ENCODE measurements around the gene PLIN5.

Gene PLIN5

GRCh38 chr19:4556597-4557127 is 21.6 kb upstream of the PLIN5 start:
- TF ChIP-seq CTCF (IDR thresholded peaks at IDR 0.05; ENCODE audit: control insufficient read depth, extremely low read depth, insufficient read depth): no peak
- no peak for DNase-seq (ENCODE audit: low read depth)

DNA sequence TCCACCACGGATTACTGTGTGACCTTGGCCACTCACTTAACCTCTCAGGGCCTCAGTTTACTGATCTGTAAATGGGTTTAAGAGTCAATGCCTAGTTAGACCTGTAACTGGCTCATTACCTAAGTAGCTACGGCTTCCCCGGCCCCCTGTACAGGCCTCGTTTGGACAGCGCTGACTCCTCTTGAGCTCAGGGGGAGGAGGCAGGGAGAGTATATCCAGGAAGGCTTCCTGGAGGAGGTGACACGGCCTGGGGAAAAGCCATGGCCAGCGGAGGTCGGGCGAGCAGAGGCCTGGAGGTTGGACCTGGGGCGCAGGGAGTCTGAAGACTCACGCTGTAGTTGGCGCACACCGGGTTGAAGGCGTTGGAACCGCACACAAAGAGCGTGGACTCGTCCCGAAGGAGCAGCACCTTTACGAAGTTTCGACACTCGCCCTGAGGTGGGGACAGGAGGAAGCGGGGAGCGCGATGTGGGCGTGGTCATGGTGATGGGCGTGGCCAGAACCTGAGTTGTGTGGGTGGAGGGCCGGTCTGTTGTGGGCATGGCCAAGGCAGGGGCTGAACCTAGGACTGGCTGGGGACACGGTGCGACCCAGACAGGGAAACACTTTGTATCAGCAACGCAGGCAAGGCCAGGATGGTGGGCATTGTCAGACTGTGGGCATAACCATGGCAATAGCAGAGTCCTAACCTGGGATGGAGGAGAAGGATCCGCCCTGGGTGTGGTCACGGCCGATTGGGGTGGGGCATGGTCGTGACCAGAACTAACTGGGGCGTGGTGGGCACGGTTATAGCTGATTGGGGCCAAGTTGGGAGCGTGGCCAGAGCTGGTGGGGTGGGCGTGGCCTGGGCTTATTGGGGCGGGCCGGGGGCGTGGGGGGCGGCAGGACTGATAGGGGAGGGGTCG is 20.9 kb upstream of the PLIN5 start:
- TF ChIP-seq CTCF (IDR thresholded peaks at IDR 0.05; ENCODE audit: control insufficient read depth, extremely low read depth, insufficient read depth): no peak
- DNase-seq (ENCODE audit: low read depth): no peak
- H3K4me3 ChIP-seq (ENCODE audit: low read depth, low read length): no peak overlapping the region

More at GRCh38 chr19:4556597-4557127, 21.6 kb upstream of the PLIN5 start:
- no peak overlapping the region for H3K4me3 ChIP-seq (ENCODE audit: low read depth, low read length)

- TF ChIP-seq CTCF (IDR thresholded peaks at IDR 0.05; ENCODE audit: control insufficient read depth, extremely low read depth, insufficient read depth): no peak
- no peak overlapping the region for H3K4me3 ChIP-seq (ENCODE audit: low read depth, low read length)
- DNase-seq (ENCODE audit: low read depth): no peak
These were observed 19.7 kb upstream of the PLIN5 start for GRCh38 chr19:4554717-4555116.

- no peak for DNase-seq (ENCODE audit: low read depth)
- TF ChIP-seq CTCF (IDR thresholded peaks at IDR 0.05; ENCODE audit: control insufficient read depth, extremely low read depth, insufficient read depth): no peak
- no peak overlapping the region for H3K4me3 ChIP-seq (ENCODE audit: low read depth, low read length)
These were observed 18.8 kb upstream of the PLIN5 start for GRCh38 chr19:4553775-4554174.

DNA sequence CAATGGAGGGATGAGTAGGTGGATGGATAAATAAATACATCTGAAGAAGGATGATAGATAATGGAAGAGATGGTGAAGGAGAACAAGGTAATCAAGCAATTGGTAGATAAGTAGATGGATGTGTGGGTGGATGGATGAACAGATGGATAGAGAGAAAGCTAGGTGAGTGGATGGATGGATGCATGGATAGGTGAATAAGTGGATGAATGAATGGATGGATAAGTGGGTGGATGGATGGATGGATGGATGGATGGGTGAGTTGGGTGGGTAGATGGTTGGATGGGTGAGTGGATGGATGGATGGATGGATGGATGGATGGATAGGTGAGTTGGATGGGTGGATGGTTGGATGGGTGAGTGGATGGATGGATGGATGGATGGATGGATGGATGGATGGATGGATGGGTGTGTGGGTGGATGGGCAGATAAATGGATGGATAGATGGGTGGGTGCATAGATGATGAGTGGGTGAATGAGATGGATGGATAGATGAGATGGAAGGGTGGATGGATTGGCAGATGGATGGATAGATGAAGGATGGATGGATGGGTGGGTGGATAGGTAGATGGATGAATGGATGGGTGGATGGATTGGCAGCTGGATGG is 18.2 kb upstream of the PLIN5 start:
- no peak for TF ChIP-seq CTCF (IDR thresholded peaks at IDR 0.05; ENCODE audit: control insufficient read depth, extremely low read depth, insufficient read depth)
- H3K4me3 ChIP-seq (ENCODE audit: low read depth, low read length): no peak overlapping the region
- DNase-seq (ENCODE audit: low read depth): no peak

GRCh38 chr19:4552525-4552819 is 17.4 kb upstream of the PLIN5 start:
- no peak for TF ChIP-seq CTCF (IDR thresholded peaks at IDR 0.05; ENCODE audit: control insufficient read depth, extremely low read depth, insufficient read depth)
- DNase-seq (ENCODE audit: low read depth): no peak
- no peak overlapping the region for H3K4me3 ChIP-seq (ENCODE audit: low read depth, low read length)
